Brain pericyte (primary cell): Measurements from ENCODE around the gene CIP2A.
"Not testable (repeated sequence)": the region's sequence is repeated elsewhere in the genome, so short reads cannot be mapped to it uniquely, and the experiment has no call there.

Experiments
- DNase-seq: peaks from one replicate; pipeline ENCODE4 v3.0.0-alpha.2; 2012; ENCODE audit warnings: low read depth, low spot score

CIP2A gene

GRCh38 chr3:108589081-108589997, at the start of gene CIP2A, which contains the start of gene DZIP3:
CIP2A (minus strand) TSS chr3:108589438; CDS start chr3:108589375, 63 bp downstream.
DZIP3 (plus strand) TSS chr3:108589722; CDS start chr3:108605407, 15,685 bp downstream.
- DNase-seq: peak; percentile 94

GRCh38 chr3:108629974-108630373, 40.7 kb upstream of the CIP2A start:
- DNase-seq: no peak

- DNase-seq: no peak
Measured at GRCh38 chr3:108623504-108623903, 34.3 kb upstream of the CIP2A start.

- no peak for DNase-seq
Measured at GRCh38 chr3:108620250-108620649, 31.0 kb upstream of the CIP2A start.

GRCh38 chr3:108616090-108616489, 26.9 kb upstream of the CIP2A start:
- not testable (repeated sequence) for DNase-seq

- no peak for DNase-seq
Measured at GRCh38 chr3:108610651-108611050, 21.4 kb upstream of the CIP2A start.

- no peak for DNase-seq
Measured at GRCh38 chr3:108608750-108609149, 19.5 kb upstream of the CIP2A start.

- no peak for DNase-seq
Measured at GRCh38 chr3:108605491-108605890, 16.3 kb upstream of the CIP2A start.

GRCh38 chr3:108605028-108605427, 15.8 kb upstream of the CIP2A start:
- DNase-seq: no peak

GRCh38 chr3:108603691-108604090, 14.5 kb upstream of the CIP2A start:
- DNase-seq: no peak

GRCh38 chr3:108602935-108603294, 13.7 kb upstream of the CIP2A start:
- DNase-seq: no peak

GRCh38 chr3:108602249-108602934, 13.2 kb upstream of the CIP2A start:
- DNase-seq: no peak

- DNase-seq: no peak
Measured at GRCh38 chr3:108599677-108600409, 10.6 kb upstream of the CIP2A start.

GRCh38 chr3:108598375-108598774, 9.1 kb upstream of the CIP2A start:
- DNase-seq: no peak

- DNase-seq: no peak
Measured at GRCh38 chr3:108595321-108595720, 6.1 kb upstream of the CIP2A start.

- DNase-seq: no peak
Measured at GRCh38 chr3:108590460-108590859, 1.2 kb upstream of the CIP2A start.

GRCh38 chr3:108589998-108590323, 723 bp upstream of the CIP2A start:
- DNase-seq: no peak

- DNase-seq: no peak
Measured at GRCh38 chr3:108588601-108589000, 637 bp downstream of the CIP2A start.

- no peak for DNase-seq
Measured at GRCh38 chr3:108578064-108578463, 11.2 kb downstream of the CIP2A start.

- no peak for DNase-seq
Measured at GRCh38 chr3:108569336-108569735, 19.9 kb downstream of the CIP2A start.

- DNase-seq: no peak
Measured at GRCh38 chr3:108566599-108566998, 22.6 kb downstream of the CIP2A start.

- DNase-seq: no peak
Measured at GRCh38 chr3:108565506-108565905, 23.7 kb downstream of the CIP2A start.
